Activated T-cell treated with anti-CD3 and anti-CD28 coated beads, Interleukin-2, amount 50 U/mL, for 72 hours (primary cell): ENCODE measurements around the gene TSHZ1. TPM values are rescaled to one million over a fixed set of nuclear protein-coding genes. Genes with fewer than 3 reads are reported as not detected.

ENCODE experiments used
- ATAC-seq, 2 donors: fragments of 150-1000 bp; cut with Tn5 transposase; replicated peaks in 1 of 2; 2 replicates each; pipeline ENCODE4 v1.10.0; 2021; ENCODE audit warnings: moderate library complexity in 2 of 2, mild to moderate bottlenecking in 1 of 2
- DNase-seq, 2 donors: peaks; one replicate each; pipeline ENCODE4 v3.0.0; 2021 to 2022; ENCODE audit warnings: mixed read lengths in 1 of 2
- H3K27ac Mint-ChIP-seq: one replicate; pipeline ENCODE4 v1.8.0; 2022; ENCODE audit warnings: mild to moderate bottlenecking, moderate library complexity, mixed read lengths
- H3K27me3 Mint-ChIP-seq: one replicate; pipeline ENCODE4 v1.8.0; 2022; ENCODE audit warnings: low read depth, mixed read lengths
- H3K36me3 Mint-ChIP-seq, 2 donors: one replicate each; pipeline ENCODE4 v1.8.0; 2022; ENCODE audit warnings: mixed read lengths in 2 of 2, mild to moderate bottlenecking in 1 of 2; ENCODE audit not compliant: insufficient read depth in 2 of 2
- H3K4me1 Mint-ChIP-seq: one replicate; pipeline ENCODE4 v1.8.0; 2022; ENCODE audit warnings: low read depth, mixed read lengths
- H3K4me3 Mint-ChIP-seq, 2 donors: one replicate each; pipeline ENCODE4 v1.8.0; 2022; ENCODE audit warnings: mild to moderate bottlenecking in 2 of 2, mixed read lengths in 2 of 2, moderate library complexity in 2 of 2
- H3K9me3 Mint-ChIP-seq, 2 donors: one replicate each; pipeline ENCODE4 v1.8.0; 2022; ENCODE audit warnings: mixed read lengths in 2 of 2
- total RNA-seq, 2 donors: library from RNA; stranded (reverse); gene quantifications; one replicate each; pipeline ENCODE4 v1.2.3, GENCODE V29; 2022

Gene TSHZ1
- total RNA-seq, 2 donors from 2014 or later, result 18.1 to 19.2 TPM

DNA sequence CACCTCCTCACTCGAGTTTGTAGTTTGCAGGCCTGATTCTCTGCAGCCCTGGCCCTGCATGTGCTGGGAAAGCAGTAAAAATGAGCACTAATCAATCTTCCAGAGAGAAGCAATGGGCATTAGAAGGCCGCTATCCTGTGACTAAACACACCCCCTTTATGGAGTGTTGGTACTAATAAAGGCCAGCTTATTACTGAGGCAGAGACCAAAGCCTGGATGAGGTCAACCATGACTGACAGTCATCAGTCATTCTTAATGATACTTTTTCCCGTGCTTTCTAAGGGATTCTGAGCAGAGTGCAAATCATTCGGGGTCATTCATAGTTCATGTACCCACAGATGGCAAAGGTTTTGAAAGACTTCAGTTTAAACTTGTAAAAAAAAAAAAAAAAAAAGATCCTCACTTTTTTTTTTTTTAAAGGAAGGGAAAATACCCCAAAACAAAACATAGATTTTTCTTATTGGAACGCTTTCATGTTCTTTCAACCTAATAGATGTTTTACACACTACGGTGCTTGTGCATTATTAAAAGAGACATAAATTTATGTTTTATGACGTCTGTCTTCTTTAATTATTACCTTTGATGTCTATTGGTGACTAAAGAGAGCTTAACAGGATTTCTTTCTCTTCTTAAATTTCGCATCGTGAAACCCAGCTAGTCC, 13.2 kb downstream of the TSHZ1 start:
- ATAC-seq, result no peak
- Mint-ChIP-seq H3K9me3 (no peaks in the 10 kb centered on the region), H3K4me1 (peaks cover 51% of the 10 kb centered on the region), H3K27ac (no peak overlapping the region), H3K36me3 (peaks cover 0 to 1% of the 10 kb centered on the region in 2 donors), H3K27me3 (no peaks in the 10 kb centered on the region), H3K4me3 (no peak overlapping the region)
- no peak for DNase-seq

DNA sequence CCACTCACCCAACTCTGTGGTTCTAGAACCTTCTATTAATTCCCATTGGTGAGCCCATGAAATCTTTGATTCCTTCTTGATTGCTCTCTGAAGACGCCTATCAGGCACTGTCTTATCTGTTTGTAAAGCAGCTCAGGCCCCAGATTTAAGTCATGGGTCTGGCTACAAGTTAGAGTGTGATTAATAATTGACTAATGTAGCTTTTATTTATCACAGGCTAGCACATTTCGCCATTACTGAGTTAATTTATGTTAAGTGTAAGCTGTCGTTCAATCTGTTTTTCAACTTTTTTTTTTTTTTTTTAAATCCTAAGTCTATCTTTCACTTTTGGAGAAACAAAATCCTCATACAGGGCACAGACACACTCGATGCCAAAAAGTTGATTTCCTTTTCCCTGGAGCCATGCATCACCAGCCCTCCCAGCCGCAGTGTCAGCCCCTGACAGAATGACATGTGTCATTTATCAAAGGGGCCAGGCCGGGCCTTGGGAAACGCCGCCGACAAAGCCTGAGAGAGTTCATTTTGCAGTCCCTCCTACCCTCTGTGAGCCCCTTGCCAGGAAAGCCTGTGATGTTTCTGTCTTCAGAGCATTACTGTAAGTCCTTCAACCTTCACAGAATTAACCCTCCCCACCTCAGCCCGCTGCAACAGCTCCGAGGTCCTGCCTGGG, 15.8 kb downstream of the TSHZ1 start:
- peak overlapping the region; percentile 56 to 62 for H3K4me3 Mint-ChIP-seq
- H3K9me3 Mint-ChIP-seq, result no peaks in the 10 kb centered on the region
- no peak overlapping the region for H3K27ac Mint-ChIP-seq
- H3K4me1 Mint-ChIP-seq, result peaks cover 35% of the 10 kb centered on the region
- ATAC-seq (peak; percentile 26 to 51), DNase-seq (no peak)
- H3K36me3 Mint-ChIP-seq, result peaks cover 0 to 3% of the 10 kb centered on the region in 2 donors
- H3K27me3 Mint-ChIP-seq, result no peaks in the 10 kb centered on the region

DNA sequence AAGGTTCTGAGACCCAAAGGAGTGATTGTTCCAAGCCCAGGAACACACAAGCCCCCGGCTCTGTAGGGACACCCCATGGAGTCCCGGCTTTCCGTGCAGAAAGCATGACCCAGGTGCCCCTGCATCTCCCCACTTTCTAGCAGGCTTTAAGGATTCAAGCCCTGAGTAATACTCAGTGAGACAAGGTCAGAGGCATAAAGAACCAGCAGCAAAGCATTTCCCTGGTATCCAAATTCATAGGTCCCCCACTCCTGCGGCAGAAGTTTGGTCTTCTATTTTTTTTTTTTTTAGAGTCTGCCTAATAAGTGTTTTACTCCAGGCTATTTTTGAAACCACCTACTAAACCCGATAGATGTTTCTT, 16.3 kb downstream of the TSHZ1 start:
- Mint-ChIP-seq H3K27ac (no peak overlapping the region), H3K9me3 (no peaks in the 10 kb centered on the region), H3K4me3 (peak overlapping the region; percentile 18 to 62), H3K4me1 (peaks cover 30% of the 10 kb centered on the region), H3K36me3 (peaks cover 0 to 3% of the 10 kb centered on the region in 2 donors), H3K27me3 (no peaks in the 10 kb centered on the region)
- no peak for DNase-seq
- ATAC-seq, result peak in 1 of 2 donors; percentile 4

DNA sequence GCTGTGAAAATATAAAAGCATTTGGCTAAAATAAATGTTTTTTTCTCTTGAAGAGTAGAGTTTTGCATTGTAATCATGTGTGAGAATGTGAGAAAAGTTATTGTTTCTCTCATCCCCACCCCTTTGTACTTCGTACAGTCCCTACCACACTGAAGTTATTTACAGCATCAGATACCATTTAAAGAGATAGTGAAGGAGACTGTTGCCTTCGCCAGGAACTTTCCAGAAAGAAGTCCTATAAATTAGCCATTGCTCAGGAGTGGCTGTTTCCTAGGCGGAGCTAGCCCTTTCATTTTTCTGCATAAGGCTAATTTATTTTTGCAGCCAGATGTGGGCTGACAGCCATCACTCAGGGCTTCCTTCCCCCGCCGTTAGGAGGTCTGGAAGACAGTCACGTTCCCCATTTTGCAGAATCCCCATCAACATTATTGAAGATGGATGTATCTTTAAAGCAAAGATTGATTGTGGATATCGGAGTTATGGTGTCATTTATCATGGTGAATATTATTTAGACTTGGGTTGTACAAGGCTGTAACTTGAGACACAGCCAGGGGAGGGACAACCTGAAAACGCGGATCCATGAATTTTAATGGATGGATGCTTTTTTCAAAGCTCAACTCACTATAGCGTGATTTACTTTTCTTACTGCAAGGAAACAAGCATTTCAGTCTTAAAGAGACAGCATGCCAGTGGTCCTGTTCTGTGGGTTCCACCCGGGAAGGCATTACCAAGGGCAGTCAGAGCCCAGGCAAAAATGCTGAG, 17.1 kb downstream of the TSHZ1 start:
- no peaks in the 10 kb centered on the region for H3K27me3 Mint-ChIP-seq
- H3K9me3 Mint-ChIP-seq, result no peaks in the 10 kb centered on the region
- no peak for DNase-seq
- peaks cover 0 to 3% of the 10 kb centered on the region in 2 donors for H3K36me3 Mint-ChIP-seq
- no peak for ATAC-seq
- H3K4me1 Mint-ChIP-seq, result peaks cover 27% of the 10 kb centered on the region
- H3K27ac Mint-ChIP-seq, result peak overlapping the region; percentile 24
- peak overlapping the region; percentile 18 to 62 for H3K4me3 Mint-ChIP-seq

GRCh38 chr18:75228967-75229366, 18.4 kb downstream of the TSHZ1 start:
- H3K36me3 Mint-ChIP-seq, result peaks cover 0 to 3% of the 10 kb centered on the region in 2 donors
- H3K27me3 Mint-ChIP-seq, result no peaks in the 10 kb centered on the region
- H3K27ac Mint-ChIP-seq, result no peak overlapping the region
- H3K4me1 Mint-ChIP-seq, result peaks cover 27% of the 10 kb centered on the region
- DNase-seq (no peak), ATAC-seq (no peak)
- H3K9me3 Mint-ChIP-seq, result no peaks in the 10 kb centered on the region
- H3K4me3 Mint-ChIP-seq, result no peak overlapping the region

GRCh38 chr18:75229437-75229836, 18.8 kb downstream of the TSHZ1 start:
- no peak for ATAC-seq
- Mint-ChIP-seq H3K4me3 (no peak overlapping the region), H3K4me1 (peaks cover 27% of the 10 kb centered on the region), H3K27me3 (no peaks in the 10 kb centered on the region), H3K36me3 (peaks cover 0 to 3% of the 10 kb centered on the region in 2 donors), H3K27ac (no peak overlapping the region), H3K9me3 (no peaks in the 10 kb centered on the region)
- no peak for DNase-seq

- no peaks in the 10 kb centered on the region for H3K9me3 Mint-ChIP-seq
- no peaks in the 10 kb centered on the region for H3K27me3 Mint-ChIP-seq
- peaks cover 0 to 3% of the 10 kb centered on the region in 2 donors for H3K36me3 Mint-ChIP-seq
- no peak overlapping the region for H3K27ac Mint-ChIP-seq
- no peak overlapping the region for H3K4me3 Mint-ChIP-seq
- peaks cover 27% of the 10 kb centered on the region for H3K4me1 Mint-ChIP-seq
- ATAC-seq (no peak), DNase-seq (no peak)
These were observed 19.8 kb downstream of the TSHZ1 start for GRCh38 chr18:75230163-75231052.

DNA sequence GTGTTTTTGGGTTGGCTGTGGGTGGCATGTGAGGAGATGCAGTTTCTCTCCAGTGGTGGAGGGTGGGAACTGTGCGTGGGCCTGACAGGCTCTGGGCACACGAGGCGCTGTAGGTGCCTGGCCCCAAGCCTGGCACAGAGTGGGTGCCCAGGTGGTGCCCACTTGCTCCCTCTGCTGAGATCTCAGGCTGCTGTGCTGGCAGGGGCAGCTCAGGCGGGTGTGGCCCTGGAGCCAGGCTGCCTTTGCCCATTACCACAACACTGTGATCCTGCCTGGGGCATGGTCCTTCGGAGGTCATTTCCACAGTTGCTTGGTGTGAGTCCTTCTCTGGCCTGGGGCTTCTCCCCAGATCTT, 20.4 kb downstream of the TSHZ1 start:
- Mint-ChIP-seq H3K27ac (no peak overlapping the region), H3K4me3 (no peak overlapping the region), H3K4me1 (peaks cover 32% of the 10 kb centered on the region), H3K27me3 (no peaks in the 10 kb centered on the region), H3K36me3 (peaks cover 0 to 3% of the 10 kb centered on the region in 2 donors), H3K9me3 (no peaks in the 10 kb centered on the region)
- no peak for ATAC-seq
- no peak for DNase-seq

DNA sequence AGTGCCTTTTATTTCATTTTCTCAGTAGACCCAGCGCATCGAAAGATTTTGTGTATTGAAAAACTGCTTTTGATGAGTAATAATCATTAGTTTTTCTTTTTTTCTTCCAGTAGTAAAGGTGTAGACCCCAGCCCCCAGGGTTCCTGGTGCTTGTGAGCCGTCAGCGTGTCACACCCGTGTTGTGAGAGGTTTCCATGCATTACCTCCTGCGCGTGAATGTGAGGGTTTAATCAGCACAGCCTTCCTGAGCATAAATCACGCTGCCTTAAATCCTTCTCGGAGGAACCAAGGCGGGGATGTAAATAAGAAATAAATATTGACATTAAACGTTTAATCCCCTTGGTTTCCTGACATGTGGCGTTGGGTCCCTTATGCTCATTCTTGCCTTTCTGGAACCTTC, 24.3 kb downstream of the TSHZ1 start:
- ATAC-seq (no peak), DNase-seq (no peak)
- Mint-ChIP-seq H3K27me3 (no peaks in the 10 kb centered on the region), H3K4me1 (peaks cover 13% of the 10 kb centered on the region), H3K36me3 (peaks cover 0 to 5% of the 10 kb centered on the region in 2 donors), H3K4me3 (no peak overlapping the region), H3K27ac (no peak overlapping the region), H3K9me3 (no peaks in the 10 kb centered on the region)

DNA sequence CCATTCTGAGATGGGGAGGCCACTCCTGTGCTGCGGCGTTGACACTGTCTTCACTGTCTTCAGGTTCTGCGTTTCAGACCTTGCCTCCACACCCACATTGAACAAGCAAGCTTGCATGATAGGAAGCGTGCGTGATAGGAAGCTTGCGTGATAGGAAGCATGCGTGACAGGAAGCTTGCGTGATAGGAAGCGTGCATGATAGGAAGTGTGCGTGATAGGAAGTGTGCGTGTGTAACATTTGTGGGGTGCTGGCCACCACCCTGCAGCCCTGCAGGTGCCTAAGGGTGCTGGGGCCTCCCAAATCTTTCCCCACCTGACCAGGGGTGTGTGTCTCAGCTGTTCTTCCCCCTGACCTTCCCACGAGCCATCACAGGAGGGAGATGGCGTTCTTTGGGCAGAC, 25.3 kb downstream of the TSHZ1 start:
- Mint-ChIP-seq H3K27me3 (no peaks in the 10 kb centered on the region), H3K4me3 (no peak overlapping the region), H3K4me1 (peaks cover 19% of the 10 kb centered on the region), H3K27ac (no peak overlapping the region), H3K9me3 (no peaks in the 10 kb centered on the region), H3K36me3 (peaks cover 0 to 4% of the 10 kb centered on the region in 2 donors)
- no peak for ATAC-seq
- DNase-seq, result no peak

GRCh38 chr18:75238100-75238499, 27.5 kb downstream of the TSHZ1 start:
- Mint-ChIP-seq H3K27ac (no peak overlapping the region), H3K36me3 (peaks cover 0 to 4% of the 10 kb centered on the region in 2 donors), H3K27me3 (no peaks in the 10 kb centered on the region), H3K4me3 (no peak overlapping the region), H3K9me3 (no peaks in the 10 kb centered on the region), H3K4me1 (peaks cover 26% of the 10 kb centered on the region)
- peak in 1 of 2 donors; percentile 18 for ATAC-seq
- no peak for DNase-seq

- DNase-seq (no peak), ATAC-seq (no peak)
- H3K4me1 Mint-ChIP-seq, result peaks cover 27% of the 10 kb centered on the region
- H3K27ac Mint-ChIP-seq, result no peak overlapping the region
- H3K9me3 Mint-ChIP-seq, result no peaks in the 10 kb centered on the region
- H3K36me3 Mint-ChIP-seq, result peaks cover 0 to 4% of the 10 kb centered on the region in 2 donors
- H3K4me3 Mint-ChIP-seq, result no peak overlapping the region
- H3K27me3 Mint-ChIP-seq, result no peaks in the 10 kb centered on the region
These were observed 28.2 kb downstream of the TSHZ1 start for GRCh38 chr18:75238786-75239185.
